H1 (cell line): ENCODE measurements around the gene ALDOC. TPM values are rescaled to one million over a fixed set of nuclear protein-coding genes. Genes with fewer than 3 reads are reported as not detected.

Source experiments
- CTCF ChIA-PET: fragments of 300-600 bp; sonication (Branson Sonifier 250); formaldehyde crosslinking; loops from one replicate; lab custom pipeline; 2021; ENCODE audit not compliant: partially characterized antibody; lab: Charles Lee
- POLR2A ChIA-PET: fragments of 300-600 bp; sonication (Branson Sonifier 250); formaldehyde crosslinking; loops from one replicate; lab custom pipeline; 2021; ENCODE audit warnings: inconsistent platforms; ENCODE audit not compliant: partially characterized antibody; lab: Charles Lee
- DNase-seq, 2 experiments: peaks; one replicate each; pipeline versions ENCODE4 v3.0.0 to v3.0.0-alpha.2; 2010 to 2022; ENCODE audit warnings: low spot score in 2 of 2, low read depth in 1 of 2, mixed read lengths in 1 of 2
- FAIRE-seq: peaks from 2 replicates; lab custom pipeline; 2011; peaks lifted over from hg19 to GRCh38; lab: Jason Lieb, UNC
- H2AFZ ChIP-seq: 2 replicates; pipeline ENCODE4 v1.8.1; 2012; ENCODE audit warnings: low read length, inconsistent platforms
- H2AK5ac ChIP-seq: 2 replicates; pipeline ENCODE4 v1.6.1; 2013; ENCODE audit warnings: low read depth, low read length
- H2BK120ac ChIP-seq: replicated peaks from 2 replicates; pipeline ENCODE3; 2013; ENCODE audit warnings: low read depth, low read length, inconsistent platforms
- H2BK12ac ChIP-seq: 2 replicates; pipeline ENCODE4 v1.6.1; 2013; ENCODE audit warnings: low read depth, low read length
- H2BK15ac ChIP-seq: 2 replicates; pipeline ENCODE4 v1.6.1; 2013; ENCODE audit warnings: low read length
- H2BK20ac ChIP-seq: 2 replicates; pipeline ENCODE4 v1.6.1; 2013; ENCODE audit warnings: low read length
- H2BK5ac ChIP-seq: 2 replicates; pipeline ENCODE4 v1.6.1; 2013; ENCODE audit warnings: low read depth, low read length
- H3K14ac ChIP-seq: 2 replicates; pipeline ENCODE4 v1.6.1; 2013; ENCODE audit warnings: inconsistent platforms; ENCODE audit not compliant: insufficient read length
- H3K18ac ChIP-seq: 2 replicates; pipeline ENCODE4 v1.6.1; 2013; ENCODE audit warnings: low read length; ENCODE audit errors: extremely low read depth
- H3K23ac ChIP-seq: 2 replicates; pipeline ENCODE4 v1.6.1; 2013; ENCODE audit warnings: inconsistent platforms; ENCODE audit not compliant: insufficient read length
- H3K23me2 ChIP-seq: 2 replicates; pipeline ENCODE4 v1.6.1; 2013; ENCODE audit warnings: low read depth, low read length
- H3K27ac ChIP-seq: 2 replicates; pipeline ENCODE4 v1.6.1; 2011; ENCODE audit warnings: low read depth, low read length, inconsistent platforms
- H3K27me3 ChIP-seq, 4 experiments: replicated peaks in 1 of 4; 1 replicate in 1 of 4; 2 replicates in 3 of 4; pipeline versions ENCODE4 v1.6.1 to v1.8.1; 2011 to 2013; ENCODE audit warnings: low read length in 3 of 4, mild to moderate bottlenecking in 3 of 4, inconsistent platforms in 2 of 4, mixed read lengths in 2 of 4, moderate library complexity in 1 of 4; ENCODE audit not compliant: control insufficient read depth in 3 of 4, insufficient read depth in 3 of 4; ENCODE audit errors: extremely low read depth in 1 of 4
- H3K36me3 ChIP-seq, 4 experiments: 2 replicates each; pipeline versions ENCODE4 v1.6.1 to v1.8.1; 2011 to 2013; ENCODE audit warnings: mild to moderate bottlenecking in 4 of 4, low read length in 3 of 4, moderate library complexity in 2 of 4, control low read depth in 1 of 4, inconsistent platforms in 1 of 4; ENCODE audit not compliant: insufficient read depth in 4 of 4, control insufficient read depth in 2 of 4
- H3K4ac ChIP-seq: replicated peaks from 2 replicates; pipeline ENCODE3; 2013; ENCODE audit warnings: low read length, low read depth, mixed read lengths, inconsistent platforms; ENCODE audit not compliant: insufficient read length
- H3K4me1 ChIP-seq, 4 experiments: replicated peaks in 1 of 4; 1 replicate in 1 of 4; 2 replicates in 3 of 4; pipeline versions ENCODE4 v1.6.1 to v1.8.1; 2011 to 2013; ENCODE audit warnings: low read length in 3 of 4, inconsistent platforms in 2 of 4, mixed read lengths in 1 of 4; ENCODE audit not compliant: insufficient read depth in 4 of 4, control insufficient read depth in 3 of 4
- H3K4me2 ChIP-seq, 2 experiments: 2 replicates each; pipeline versions ENCODE4 v1.6.1 to v1.8.1; 2011 to 2013; ENCODE audit warnings: low read depth in 2 of 2, low read length in 2 of 2, control low read depth in 1 of 2, inconsistent platforms in 1 of 2, mild to moderate bottlenecking in 1 of 2; ENCODE audit not compliant: insufficient read depth in 1 of 2
- H3K4me3 ChIP-seq, 4 experiments: fragments of 200-600, 300-600 bp in 1 of 4; sonication (generic), shearing (Covaris generic), sonication (Bioruptor Twin) in 1 of 4; 2 replicates each; pipeline versions ENCODE4 v1.5.1 to v1.8.1; 2011 to 2016; ENCODE audit warnings: low read length in 4 of 4, low read depth in 3 of 4, control low read depth in 2 of 4, inconsistent platforms in 2 of 4, mild to moderate bottlenecking in 2 of 4, mixed read lengths in 1 of 4, moderate library complexity in 1 of 4; ENCODE audit not compliant: insufficient read depth in 2 of 4; ENCODE audit errors: extremely low read depth in 1 of 4
- H3K56ac ChIP-seq: replicated peaks from 2 replicates; pipeline ENCODE3; 2013; ENCODE audit warnings: low read depth, mild to moderate bottlenecking, mixed read lengths, low read length, inconsistent platforms; ENCODE audit not compliant: insufficient read length
- H3K79me1 ChIP-seq: 2 replicates; pipeline ENCODE4 v1.6.1; 2013; ENCODE audit warnings: low read depth, low read length, control low read depth
- H3K79me2 ChIP-seq, 2 experiments: 2 replicates each; pipeline versions ENCODE4 v1.6.1 to v1.8.1; 2012 to 2013; ENCODE audit warnings: low read length in 2 of 2, mild to moderate bottlenecking in 2 of 2, inconsistent platforms in 1 of 2; ENCODE audit not compliant: insufficient read depth in 2 of 2, control insufficient read depth in 1 of 2
- H3K9ac ChIP-seq, 4 experiments: replicated peaks in 1 of 4; 1 replicate in 1 of 4; 2 replicates in 3 of 4; pipeline versions ENCODE4 v1.6.1 to v1.8.1; 2011 to 2013; ENCODE audit warnings: low read depth in 3 of 4, low read length in 3 of 4, control low read depth in 2 of 4, mild to moderate bottlenecking in 2 of 4, moderate library complexity in 2 of 4, inconsistent platforms in 1 of 4; ENCODE audit errors: extremely low read depth in 1 of 4
- H3K9me3 ChIP-seq, 2 experiments: 2 replicates each; pipeline versions ENCODE4 v1.6.1 to v1.8.1; 2012 to 2013; ENCODE audit warnings: mild to moderate bottlenecking in 2 of 2, moderate library complexity in 2 of 2, control low read depth in 1 of 2, inconsistent platforms in 1 of 2, low read depth in 1 of 2, low read length in 1 of 2, mixed read lengths in 1 of 2; ENCODE audit not compliant: insufficient read depth in 2 of 2
- H4K20me1 ChIP-seq, 2 experiments: replicated peaks in 1 of 2; 2 replicates each; pipeline versions ENCODE3 to v1.8.1; 2011 to 2013; ENCODE audit warnings: inconsistent platforms in 2 of 2, low read length in 2 of 2, mild to moderate bottlenecking in 1 of 2; ENCODE audit not compliant: insufficient read depth in 2 of 2, control insufficient read depth in 1 of 2
- H4K5ac ChIP-seq: 2 replicates; pipeline ENCODE4 v1.6.1; 2013; ENCODE audit warnings: low read length, low read depth, mixed read lengths, inconsistent platforms; ENCODE audit not compliant: insufficient read length
- H4K8ac ChIP-seq: 2 replicates; pipeline ENCODE4 v1.8.0; 2013; ENCODE audit warnings: mild to moderate bottlenecking, moderate library complexity, low read length, inconsistent platforms; ENCODE audit not compliant: insufficient read depth; ENCODE audit errors: extremely low read depth
- H4K91ac ChIP-seq: replicated peaks from 2 replicates; pipeline ENCODE3; 2013; ENCODE audit warnings: low read length, mixed read lengths, inconsistent platforms; ENCODE audit not compliant: insufficient read length
- BRCA1 ChIP-seq: IDR thresholded peaks from 2 replicates; pipeline ENCODE4 v1.6.1; 2012; ENCODE audit warnings: low read depth, low read length, improper control_type of control experiment
- E2F6 ChIP-seq: IDR thresholded peaks from 2 replicates; pipeline ENCODE4 v1.6.1; 2012; ENCODE audit warnings: inconsistent platforms
- KDM1A ChIP-seq: fragments of 200-600, 300-600 bp; sonication (generic); IDR thresholded peaks from 2 replicates; pipeline ENCODE4 v1.7.1; 2016; ENCODE audit warnings: mild to moderate bottlenecking, low read length, borderline replicate concordance
- KDM4A ChIP-seq: IDR thresholded peaks from one replicate; pipeline ENCODE4 v1.7.1; 2012; ENCODE audit warnings: low read depth, mild to moderate bottlenecking, moderate library complexity, low read length, inconsistent platforms; ENCODE audit not compliant: severe bottlenecking
- NANOG ChIP-seq: IDR thresholded peaks from 2 replicates; pipeline ENCODE4 v1.6.1; 2011; ENCODE audit warnings: low read length, low read depth, mild to moderate bottlenecking, inconsistent platforms; ENCODE audit not compliant: insufficient read depth, poor library complexity, severe bottlenecking
- SAP30 ChIP-seq: fragments of 300-600 bp; sonication (generic); IDR thresholded peaks from 2 replicates; pipeline ENCODE4 v1.7.1; 2012; ENCODE audit warnings: low read length, moderate library complexity, mild to moderate bottlenecking, inconsistent platforms; ENCODE audit not compliant: insufficient read depth, insufficient replicate concordance
- SP4 ChIP-seq: IDR thresholded peaks from 2 replicates; pipeline ENCODE4 v1.6.1; 2012; ENCODE audit warnings: low read length, inconsistent platforms
- SUZ12 ChIP-seq: fragments of 200-600 bp; sonication (generic); IDR thresholded peaks from 2 replicates; pipeline ENCODE4 v1.6.1; 2012; ENCODE audit warnings: mild to moderate bottlenecking, inconsistent platforms, low read length, moderate library complexity, mixed read lengths
- TBP ChIP-seq: IDR thresholded peaks from 2 replicates; pipeline ENCODE4 v1.6.1; 2011; ENCODE audit warnings: low read depth, low read length, improper control_type of control experiment
- TEAD4 ChIP-seq: IDR thresholded peaks from 2 replicates; pipeline ENCODE4 v1.6.1; 2012; ENCODE audit warnings: low read depth, low read length, inconsistent platforms, mixed read lengths
- ZNF274 ChIP-seq: IDR thresholded peaks from 2 replicates; pipeline ENCODE4 v1.7.0; 2012; ENCODE audit warnings: low read length, borderline replicate concordance; ENCODE audit errors: extremely low read depth
- WGBS, 2 experiments: shearing (Covaris generic) in 1 of 2; methylation state at CpG; one replicate each; pipeline versions ENCODE4 v1.1.6 to v1.1.7; 2013 to 2015; ENCODE audit warnings: low lambda C conversion rate in 2 of 2, mixed read lengths in 2 of 2, inconsistent platforms in 1 of 2, low coverage in 1 of 2, missing lambda C conversion rate in 1 of 2; ENCODE audit not compliant: insufficient replicate concordance in 2 of 2, insufficient coverage in 1 of 2, insufficient read length in 1 of 2; ENCODE audit errors: extremely low coverage in 1 of 2, missing lambda C conversion rate in 1 of 2; 5-methylcytosine and 5-hydroxymethylcytosine counted together
- polyA plus RNA-seq, 7 experiments: library from polyadenylated mRNA; depleted of rRNA in 3 of 7; stranded (reverse) in 5 of 7; unstranded in 2 of 7; fragments of >200 nt in 5 of 7; fragments of 200-250 nt in 2 of 7; gene quantifications; 1 replicate in 5 of 7; 2 replicates in 1 of 7; 4 replicates in 1 of 7; pipeline versions ENCODE4 v1.2.1 to v1.2.3, GENCODE V29; 2011 to 2013; ENCODE audit warnings: missing spikeins in 2 of 7, mixed read lengths in 2 of 7
- total RNA-seq: library from RNA; stranded (reverse); fragmentation: NEBNext Ultra II Directional; extraction: Animal tissue kit (Norgen Biotek cat#: 25700); gene quantifications from 2 replicates; pipeline ENCODE4 v1.2.1, GENCODE V29; 2021

The ALDOC gene
- total and polyA plus RNA-seq, 2 of the 8 experiments (the other 6 are each of a cell fraction or from before 2014, with no cell fraction given): 51.6 to 103 TPM

GRCh38 chr17:28620010-28620409, 43.3 kb upstream of the ALDOC start:
- H2BK20ac ChIP-seq: no peak overlapping the region
- FAIRE-seq: no peak
- no peak for TF ChIP-seq TEAD4
- no peak for TF ChIP-seq E2F6
- TF ChIP-seq ZNF274: no peak
- TF ChIP-seq SUZ12: no peak
- no peak for TF ChIP-seq TBP
- no peak for TF ChIP-seq KDM4A
- no peak for TF ChIP-seq BRCA1
- TF ChIP-seq SAP30: no peak
- no peak for TF ChIP-seq KDM1A
- TF ChIP-seq SP4: no peak
- no peak for TF ChIP-seq NANOG

More at GRCh38 chr17:28620010-28620409, 43.3 kb upstream of the ALDOC start:
- no peak overlapping the region for H3K4ac ChIP-seq
- H2AK5ac ChIP-seq: no peak overlapping the region
- POLR2A ChIA-PET: interaction anchor here (0.9 to 14.8 kb wide), 5 partner anchors 8 to 90 kb away, joined by 3 to 163 read pairs (median 4); no protein-coding TSS in a partner anchor
- no peak overlapping the region for H4K5ac ChIP-seq
- no peak overlapping the region for H3K56ac ChIP-seq
- H2BK5ac ChIP-seq: no peak overlapping the region
- H2BK120ac ChIP-seq: no peak overlapping the region
- H3K4me2 ChIP-seq: no peak overlapping the region
- CTCF ChIA-PET: interaction anchor here (0.6 to 2.1 kb wide), 3 partner anchors 10 to 172 kb away, joined by 3 to 11 read pairs (median 5); no protein-coding TSS in a partner anchor
- no peaks in the 10 kb centered on the region for H3K9me3 ChIP-seq
- no peaks in the 10 kb centered on the region for H3K23me2 ChIP-seq
- H3K27me3 ChIP-seq: no peaks in the 10 kb centered on the region
- whole genome bisulfite sequencing, 2 experiments: 100% methylated on average over 2 of the region's 2 CpGs; no CpG with 5 or more reads in 1 of the 2 experiments
- no peaks in the 10 kb centered on the region for H3K79me2 ChIP-seq
- 0 out of 2 replicates have a peak, but pooled peaks cover 2% of the 10 kb centered on the region for H3K79me1 ChIP-seq
- peaks cover 2 to 6% of the 10 kb centered on the region in 2 experiments for H4K20me1 ChIP-seq
- no peak overlapping the region for H3K23ac ChIP-seq
- H3K27ac ChIP-seq: no peak overlapping the region
- H3K14ac ChIP-seq: no peak overlapping the region
- H3K18ac ChIP-seq: no peak overlapping the region
- H4K8ac ChIP-seq: no peak overlapping the region
- H3K9ac ChIP-seq: no peak overlapping the region
- H3K4me3 ChIP-seq: no peak overlapping the region
- no peak for DNase-seq
- no peaks in the 10 kb centered on the region for H3K4me1 ChIP-seq
- H4K91ac ChIP-seq: no peak overlapping the region
- H2BK12ac ChIP-seq: no peak overlapping the region
- H2AFZ ChIP-seq: no peak overlapping the region
- peaks cover 66 to 95% (median 87%) of the 10 kb centered on the region in 4 experiments for H3K36me3 ChIP-seq
- no peak overlapping the region for H2BK15ac ChIP-seq
